H9 (cell line): ENCODE results near the gene TRAF5. TPM values are rescaled to one million over a fixed set of nuclear protein-coding genes. Genes with fewer than 3 reads are reported as not detected.

Experiments used
- DNase-seq: peaks from one replicate; pipeline ENCODE4 v3.0.0-alpha.2; 2017
- H2AFZ ChIP-seq: one replicate; pipeline ENCODE4 v1.6.1; 2013; ENCODE audit warnings: mild to moderate bottlenecking, low read length, control low read depth, moderate library complexity
- H2AK5ac ChIP-seq: 2 replicates; pipeline ENCODE4 v1.6.1; 2013; ENCODE audit warnings: low read length, control low read depth, mixed read lengths; ENCODE audit not compliant: insufficient read length
- H2BK120ac ChIP-seq: one replicate; pipeline ENCODE4 v1.6.1; 2013; ENCODE audit warnings: low read depth, mild to moderate bottlenecking, low read length, control low read depth, inconsistent platforms; ENCODE audit not compliant: poor library complexity, severe bottlenecking
- H2BK12ac ChIP-seq: 2 replicates; pipeline ENCODE4 v1.6.1; 2013; ENCODE audit warnings: low read length, control low read depth, mixed read lengths, low read depth; ENCODE audit not compliant: insufficient read length
- H2BK15ac ChIP-seq: 2 replicates; pipeline ENCODE4 v1.6.1; 2013; ENCODE audit warnings: low read depth, low read length, control low read depth
- H2BK20ac ChIP-seq: one replicate; pipeline ENCODE4 v1.6.1; 2013; ENCODE audit warnings: low read depth, mild to moderate bottlenecking, low read length, control low read depth, inconsistent platforms; ENCODE audit not compliant: poor library complexity, severe bottlenecking
- H2BK5ac ChIP-seq: 2 replicates; pipeline ENCODE4 v1.6.1; 2013; ENCODE audit warnings: low read length, control low read depth, mixed read lengths; ENCODE audit not compliant: insufficient read length
- H3K14ac ChIP-seq: 2 replicates; pipeline ENCODE4 v1.6.1; 2013; ENCODE audit warnings: low read length, control low read depth; ENCODE audit not compliant: insufficient read depth
- H3K18ac ChIP-seq: 2 replicates; pipeline ENCODE4 v1.6.1; 2013; ENCODE audit warnings: low read depth, mild to moderate bottlenecking, mixed read lengths, low read length, control low read depth; ENCODE audit not compliant: insufficient read length
- H3K23ac ChIP-seq: 2 replicates; pipeline ENCODE4 v1.6.1; 2013; ENCODE audit warnings: low read length, control low read depth, mixed read lengths, low read depth; ENCODE audit not compliant: insufficient read length
- H3K23me2 ChIP-seq: 2 replicates; pipeline ENCODE4 v1.6.1; 2013; ENCODE audit warnings: low read depth, mild to moderate bottlenecking, mixed read lengths, low read length, control low read depth; ENCODE audit not compliant: insufficient read length, poor library complexity, severe bottlenecking
- H3K27ac ChIP-seq: 2 replicates; pipeline ENCODE4 v1.5.1; 2013; ENCODE audit warnings: low read length, control low read depth, mixed read lengths, low read depth; ENCODE audit not compliant: insufficient read length
- H3K27me3 ChIP-seq: 2 replicates; pipeline ENCODE4 v1.6.1; 2013; ENCODE audit warnings: low read length, control low read depth, inconsistent platforms; ENCODE audit not compliant: insufficient read depth
- H3K4ac ChIP-seq: 2 replicates; pipeline ENCODE4 v1.6.1; 2013; ENCODE audit warnings: low read depth, mild to moderate bottlenecking, control low read depth, inconsistent platforms, low read length, moderate library complexity
- H3K4me1 ChIP-seq: 2 replicates; pipeline ENCODE4 v1.6.1; 2013; ENCODE audit warnings: low read length, control low read depth, inconsistent platforms; ENCODE audit not compliant: insufficient read depth
- H3K4me2 ChIP-seq: 2 replicates; pipeline ENCODE4 v1.6.1; 2013; ENCODE audit warnings: low read length, control low read depth, mixed read lengths; ENCODE audit not compliant: insufficient read length, insufficient read depth
- H3K56ac ChIP-seq: 2 replicates; pipeline ENCODE4 v1.6.1; 2013; ENCODE audit warnings: low read depth, mild to moderate bottlenecking, mixed read lengths, low read length, control low read depth; ENCODE audit not compliant: insufficient read length
- H3K79me1 ChIP-seq: 2 replicates; pipeline ENCODE4 v1.6.1; 2013; ENCODE audit warnings: low read depth, mild to moderate bottlenecking, moderate library complexity, low read length, control low read depth, inconsistent platforms; ENCODE audit not compliant: insufficient read depth, poor library complexity, severe bottlenecking
- H3K79me2 ChIP-seq: 2 replicates; pipeline ENCODE4 v1.6.1; 2013; ENCODE audit warnings: low read length, control low read depth, inconsistent platforms; ENCODE audit not compliant: insufficient read depth
- H3K9ac ChIP-seq: 2 replicates; pipeline ENCODE4 v1.6.1; 2013; ENCODE audit warnings: low read length, control low read depth, mixed read lengths; ENCODE audit not compliant: insufficient read length; ENCODE audit errors: extremely low read depth
- H3K9me3 ChIP-seq: one replicate; pipeline ENCODE4 v1.6.1; 2013; ENCODE audit warnings: low read depth, low read length, inconsistent platforms; ENCODE audit not compliant: control insufficient read depth
- H3T11ph ChIP-seq: one replicate; pipeline ENCODE4 v1.6.1; 2013; ENCODE audit warnings: mild to moderate bottlenecking, low read length, control low read depth, inconsistent platforms
- H4K20me1 ChIP-seq: one replicate; pipeline ENCODE4 v1.6.1; 2013; ENCODE audit not compliant: control insufficient read depth, insufficient read length, insufficient read depth
- H4K5ac ChIP-seq: 2 replicates; pipeline ENCODE4 v1.6.1; 2013; ENCODE audit warnings: low read depth, mild to moderate bottlenecking, mixed read lengths, low read length, control low read depth; ENCODE audit not compliant: insufficient read length
- H4K8ac ChIP-seq: replicated peaks from 2 replicates; pipeline ENCODE4 v1.6.1; 2013; ENCODE audit warnings: low read length, control low read depth, mixed read lengths, low read depth; ENCODE audit not compliant: insufficient read length
- H4K91ac ChIP-seq: 2 replicates; pipeline ENCODE4 v1.6.1; 2013; ENCODE audit warnings: low read depth, mild to moderate bottlenecking, moderate library complexity, mixed read lengths, low read length, control low read depth; ENCODE audit not compliant: insufficient read length
- H3K27ac Mint-ChIP-seq, 3 experiments: 2 replicates in 2 of 3; 3 replicates in 1 of 3; pipeline ENCODE4 v1.8.0; 2020 to 2021; ENCODE audit warnings: mixed read lengths in 3 of 3, mild to moderate bottlenecking in 1 of 3, moderate library complexity in 1 of 3
- H3K27me3 Mint-ChIP-seq: 2 replicates; pipeline ENCODE4 v1.8.0; 2021; ENCODE audit warnings: low read depth, mild to moderate bottlenecking, moderate library complexity, mixed read lengths
- H3K36me3 Mint-ChIP-seq, 3 experiments: 2 replicates in 2 of 3; 3 replicates in 1 of 3; pipeline ENCODE4 v1.8.0; 2020 to 2021; ENCODE audit warnings: low read depth in 3 of 3, mixed read lengths in 3 of 3; ENCODE audit not compliant: insufficient read depth in 1 of 3
- H3K4me1 Mint-ChIP-seq, 2 experiments: 2 replicates each; pipeline ENCODE4 v1.8.0; 2020; ENCODE audit warnings: mixed read lengths in 2 of 2
- H3K4me3 Mint-ChIP-seq, 2 experiments: 2 replicates in 1 of 2; 3 replicates in 1 of 2; pipeline ENCODE4 v1.8.0; 2020 to 2021; ENCODE audit warnings: mild to moderate bottlenecking in 2 of 2, mixed read lengths in 2 of 2, moderate library complexity in 1 of 2
- H3K9me3 Mint-ChIP-seq, 2 experiments: 2 replicates in 1 of 2; 3 replicates in 1 of 2; pipeline ENCODE4 v1.8.0; 2020; ENCODE audit warnings: mild to moderate bottlenecking in 2 of 2, mixed read lengths in 2 of 2, moderate library complexity in 1 of 2
- WGBS: extraction: QIAGEN DNeasy Blood & Tissue Kit; methylation state at CpG from one replicate; pipeline ENCODE4 v1.1.7; 2013; ENCODE audit warnings: missing lambda C conversion rate, low lambda C conversion rate, mixed read lengths; ENCODE audit not compliant: insufficient read length; ENCODE audit errors: extremely low coverage; 5-methylcytosine and 5-hydroxymethylcytosine counted together
- total RNA-seq: library from RNA; stranded (reverse); gene quantifications from 2 replicates; pipeline ENCODE4 v1.2.1, GENCODE V29; 2021
- TF ChIP-seq, protein P1 (sequence below): fragments of 200-600 bp; sonication (generic); conservative IDR thresholded peaks from 3 replicates; pipeline ENCODE4 v1.8.0; 2021; ENCODE audit warnings: antibody characterized with exemption, mild to moderate bottlenecking

The TRAF5 gene
- total RNA-seq, 1 experiment from 2014 or later = 19.1 TPM

DNA sequence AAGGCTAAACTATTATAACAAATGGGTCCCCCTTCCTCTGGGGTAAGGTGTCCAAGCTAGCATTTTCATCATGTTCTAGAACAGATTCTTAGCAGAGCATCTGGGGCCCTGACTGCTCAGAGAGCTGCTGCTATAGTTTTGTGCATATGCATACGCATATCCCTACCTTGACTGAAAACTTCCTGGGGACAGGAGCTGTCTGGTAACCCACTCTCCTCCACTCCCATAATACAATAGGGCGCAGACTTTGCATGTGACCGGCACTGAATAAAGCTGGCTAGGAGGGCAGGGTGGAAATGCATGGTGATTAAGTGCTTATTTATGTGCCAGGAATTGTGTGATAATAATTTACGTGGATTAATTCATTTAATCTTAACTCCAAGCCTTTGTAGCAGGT lies 11.6 kb downstream of the TRAF5 start:
- TF ChIP-seq, protein P1, sequence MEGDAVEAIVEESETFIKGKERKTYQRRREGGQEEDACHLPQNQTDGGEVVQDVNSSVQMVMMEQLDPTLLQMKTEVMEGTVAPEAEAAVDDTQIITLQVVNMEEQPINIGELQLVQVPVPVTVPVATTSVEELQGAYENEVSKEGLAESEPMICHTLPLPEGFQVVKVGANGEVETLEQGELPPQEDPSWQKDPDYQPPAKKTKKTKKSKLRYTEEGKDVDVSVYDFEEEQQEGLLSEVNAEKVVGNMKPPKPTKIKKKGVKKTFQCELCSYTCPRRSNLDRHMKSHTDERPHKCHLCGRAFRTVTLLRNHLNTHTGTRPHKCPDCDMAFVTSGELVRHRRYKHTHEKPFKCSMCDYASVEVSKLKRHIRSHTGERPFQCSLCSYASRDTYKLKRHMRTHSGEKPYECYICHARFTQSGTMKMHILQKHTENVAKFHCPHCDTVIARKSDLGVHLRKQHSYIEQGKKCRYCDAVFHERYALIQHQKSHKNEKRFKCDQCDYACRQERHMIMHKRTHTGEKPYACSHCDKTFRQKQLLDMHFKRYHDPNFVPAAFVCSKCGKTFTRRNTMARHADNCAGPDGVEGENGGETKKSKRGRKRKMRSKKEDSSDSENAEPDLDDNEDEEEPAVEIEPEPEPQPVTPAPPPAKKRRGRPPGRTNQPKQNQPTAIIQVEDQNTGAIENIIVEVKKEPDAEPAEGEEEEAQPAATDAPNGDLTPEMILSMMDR = no peak
- no peak for DNase-seq
- peak overlapping the region in 1 of 3 experiments; percentile 8; a peak in 1 of 7 replicates for H3K27ac Mint-ChIP-seq
- H2BK15ac ChIP-seq = no peak overlapping the region
- no peak overlapping the region for H2AFZ ChIP-seq
- H3K23me2 ChIP-seq = no peaks in the 10 kb centered on the region
- H2BK20ac ChIP-seq = no peak overlapping the region
- no peak overlapping the region for H3K4ac ChIP-seq
- H3K4me1 Mint-ChIP-seq = peaks cover 26 to 31% of the 10 kb centered on the region in 2 experiments
- H3K27me3 ChIP-seq = no peaks in the 10 kb centered on the region
- no peak overlapping the region for H2BK5ac ChIP-seq
- H3K9me3 Mint-ChIP-seq = no peaks in the 10 kb centered on the region
- peaks cover 2% of the 10 kb centered on the region for H3K79me1 ChIP-seq
- H2AK5ac ChIP-seq = no peak overlapping the region
- no peaks in the 10 kb centered on the region for H4K20me1 ChIP-seq
- no peak overlapping the region for H4K5ac ChIP-seq
- H3K27me3 Mint-ChIP-seq = no peaks in the 10 kb centered on the region
- H3K23ac ChIP-seq = no peak overlapping the region
- H3K56ac ChIP-seq = no peak overlapping the region
- no peak overlapping the region for H3K4me2 ChIP-seq
- no peak overlapping the region for H3K27ac ChIP-seq
- no peak overlapping the region for H3K4me3 Mint-ChIP-seq
- no peak overlapping the region for H3T11ph ChIP-seq
- H3K9ac ChIP-seq = no peak overlapping the region
- no peak overlapping the region for H2BK120ac ChIP-seq
- H3K36me3 Mint-ChIP-seq = peaks cover 0 to 3% (median 2%) of the 10 kb centered on the region in 3 experiments; a peak in 1 of 7 replicates
- peaks cover 8% of the 10 kb centered on the region for H3K4me1 ChIP-seq
- WGBS = no CpG with 5 or more reads among the region's 4 CpGs
- no peak overlapping the region for H3K18ac ChIP-seq
- H2BK12ac ChIP-seq = no peak overlapping the region
- no peak overlapping the region for H3K14ac ChIP-seq
- H3K79me2 ChIP-seq = peaks cover 3% of the 10 kb centered on the region; the same call in 1 of the 2 replicates
- no peak overlapping the region for H4K91ac ChIP-seq
- H4K8ac ChIP-seq = no peak overlapping the region
- H3K9me3 ChIP-seq = no peaks in the 10 kb centered on the region
